Activated naive CD4-positive, alpha-beta T cell treated with anti-CD3 and anti-CD28 coated beads, Interleukin-2, amount 50 U/mL, for 24 hours (primary cell): ENCODE results near the gene SLC13A3.

Source experiments
- H3K27ac Mint-ChIP-seq: one replicate; pipeline ENCODE4 v1.8.0; 2021; ENCODE audit warnings: mild to moderate bottlenecking, mixed read lengths
- H3K27me3 Mint-ChIP-seq: one replicate; pipeline ENCODE4 v1.8.0; 2021; ENCODE audit warnings: mixed read lengths
- H3K36me3 Mint-ChIP-seq: one replicate; pipeline ENCODE4 v1.8.0; 2021; ENCODE audit warnings: mixed read lengths
- H3K4me1 Mint-ChIP-seq: one replicate; pipeline ENCODE4 v1.8.0; 2021; ENCODE audit warnings: mixed read lengths
- H3K4me3 Mint-ChIP-seq: one replicate; pipeline ENCODE4 v1.8.0; 2021; ENCODE audit warnings: mild to moderate bottlenecking, mixed read lengths
- H3K9me3 Mint-ChIP-seq: one replicate; pipeline ENCODE4 v1.8.0; 2021; ENCODE audit warnings: mixed read lengths

Gene SLC13A3

GRCh38 chr20:46610145-46610544 lies 41.1 kb downstream of the SLC13A3 start:
- Mint-ChIP-seq H3K4me3 (no peak overlapping the region), H3K27me3 (peaks cover 5% of the 10 kb centered on the region), H3K36me3 (no peaks in the 10 kb centered on the region), H3K4me1 (no peaks in the 10 kb centered on the region), H3K27ac (no peak overlapping the region), H3K9me3 (no peaks in the 10 kb centered on the region)

- no peak overlapping the region for H3K27ac Mint-ChIP-seq
Observed at GRCh38 chr20:46609043-46609442, 42.2 kb downstream of the SLC13A3 start.

GRCh38 chr20:46607849-46608497 lies 43.3 kb downstream of the SLC13A3 start:
- Mint-ChIP-seq H3K4me1 (no peaks in the 10 kb centered on the region), H3K9me3 (no peaks in the 10 kb centered on the region), H3K27me3 (peaks cover 4% of the 10 kb centered on the region), H3K36me3 (no peaks in the 10 kb centered on the region), H3K4me3 (no peak overlapping the region), H3K27ac (no peak overlapping the region)

More at GRCh38 chr20:46609043-46609442, 42.2 kb downstream of the SLC13A3 start:
- Mint-ChIP-seq H3K36me3 (no peaks in the 10 kb centered on the region), H3K4me1 (no peaks in the 10 kb centered on the region), H3K9me3 (no peaks in the 10 kb centered on the region), H3K4me3 (no peak overlapping the region), H3K27me3 (peaks cover 5% of the 10 kb centered on the region)

GRCh38 chr20:46607191-46607848 lies 43.9 kb downstream of the SLC13A3 start:
- H3K9me3 Mint-ChIP-seq = no peaks in the 10 kb centered on the region
- no peaks in the 10 kb centered on the region for H3K4me1 Mint-ChIP-seq
- no peak overlapping the region for H3K4me3 Mint-ChIP-seq
- peaks cover 4% of the 10 kb centered on the region for H3K27me3 Mint-ChIP-seq
- H3K27ac Mint-ChIP-seq = no peak overlapping the region
- H3K36me3 Mint-ChIP-seq = no peaks in the 10 kb centered on the region

GRCh38 chr20:46606817-46607190 lies 44.5 kb downstream of the SLC13A3 start:
- Mint-ChIP-seq H3K4me1 (no peaks in the 10 kb centered on the region), H3K27me3 (peaks cover 4% of the 10 kb centered on the region), H3K4me3 (no peak overlapping the region), H3K9me3 (no peaks in the 10 kb centered on the region), H3K27ac (no peak overlapping the region), H3K36me3 (no peaks in the 10 kb centered on the region)

GRCh38 chr20:46605978-46606816 lies 45.1 kb downstream of the SLC13A3 start:
- H3K36me3 Mint-ChIP-seq = no peaks in the 10 kb centered on the region
- H3K4me3 Mint-ChIP-seq = no peak overlapping the region
- H3K27ac Mint-ChIP-seq = no peak overlapping the region
- H3K27me3 Mint-ChIP-seq = peaks cover 2% of the 10 kb centered on the region
- H3K9me3 Mint-ChIP-seq = no peaks in the 10 kb centered on the region
- no peaks in the 10 kb centered on the region for H3K4me1 Mint-ChIP-seq

GRCh38 chr20:46605181-46605580 lies 46.1 kb downstream of the SLC13A3 start:
- Mint-ChIP-seq H3K27me3 (peaks cover 2% of the 10 kb centered on the region), H3K9me3 (no peaks in the 10 kb centered on the region), H3K4me1 (no peaks in the 10 kb centered on the region), H3K36me3 (no peaks in the 10 kb centered on the region), H3K27ac (no peak overlapping the region), H3K4me3 (no peak overlapping the region)

GRCh38 chr20:46604551-46605133 lies 46.6 kb downstream of the SLC13A3 start:
- peaks cover 2% of the 10 kb centered on the region for H3K27me3 Mint-ChIP-seq
- no peaks in the 10 kb centered on the region for H3K9me3 Mint-ChIP-seq
- no peak overlapping the region for H3K27ac Mint-ChIP-seq
- H3K4me3 Mint-ChIP-seq = no peak overlapping the region
- H3K4me1 Mint-ChIP-seq = no peaks in the 10 kb centered on the region
- H3K36me3 Mint-ChIP-seq = no peaks in the 10 kb centered on the region

GRCh38 chr20:46602429-46602828 lies 48.8 kb downstream of the SLC13A3 start:
- Mint-ChIP-seq H3K9me3 (no peaks in the 10 kb centered on the region), H3K4me3 (no peak overlapping the region), H3K27ac (no peak overlapping the region), H3K4me1 (no peaks in the 10 kb centered on the region), H3K27me3 (peaks cover 2% of the 10 kb centered on the region), H3K36me3 (no peaks in the 10 kb centered on the region)

GRCh38 chr20:46601603-46602122 lies 49.6 kb downstream of the SLC13A3 start:
- no peak overlapping the region for H3K27ac Mint-ChIP-seq

GRCh38 chr20:46600286-46600752 lies 50.9 kb downstream of the SLC13A3 start:
- Mint-ChIP-seq H3K27ac (no peak overlapping the region), H3K36me3 (no peaks in the 10 kb centered on the region), H3K4me1 (no peaks in the 10 kb centered on the region), H3K9me3 (no peaks in the 10 kb centered on the region), H3K4me3 (no peak overlapping the region), H3K27me3 (peaks cover 6% of the 10 kb centered on the region)

More at GRCh38 chr20:46601603-46602122, 49.6 kb downstream of the SLC13A3 start:
- H3K36me3 Mint-ChIP-seq = no peaks in the 10 kb centered on the region
- H3K4me1 Mint-ChIP-seq = no peaks in the 10 kb centered on the region
- H3K9me3 Mint-ChIP-seq = no peaks in the 10 kb centered on the region
- H3K4me3 Mint-ChIP-seq = no peak overlapping the region
- peaks cover 2% of the 10 kb centered on the region for H3K27me3 Mint-ChIP-seq

GRCh38 chr20:46599227-46599987 lies 51.9 kb downstream of the SLC13A3 start:
- no peak overlapping the region for H3K27ac Mint-ChIP-seq
- H3K9me3 Mint-ChIP-seq = no peaks in the 10 kb centered on the region
- no peak overlapping the region for H3K4me3 Mint-ChIP-seq
- H3K4me1 Mint-ChIP-seq = no peaks in the 10 kb centered on the region
- H3K27me3 Mint-ChIP-seq = peaks cover 8% of the 10 kb centered on the region
- H3K36me3 Mint-ChIP-seq = no peaks in the 10 kb centered on the region

- Mint-ChIP-seq H3K27me3 (peaks cover 10% of the 10 kb centered on the region), H3K4me1 (no peaks in the 10 kb centered on the region), H3K27ac (no peak overlapping the region), H3K9me3 (no peaks in the 10 kb centered on the region), H3K36me3 (no peaks in the 10 kb centered on the region), H3K4me3 (no peak overlapping the region)
Observed at GRCh38 chr20:46595933-46596332, 55.3 kb downstream of the SLC13A3 start.

GRCh38 chr20:46594725-46595124 lies 56.5 kb downstream of the SLC13A3 start:
- H3K4me1 Mint-ChIP-seq = no peaks in the 10 kb centered on the region
- no peaks in the 10 kb centered on the region for H3K36me3 Mint-ChIP-seq
- no peak overlapping the region for H3K27ac Mint-ChIP-seq
- H3K9me3 Mint-ChIP-seq = no peaks in the 10 kb centered on the region
- H3K4me3 Mint-ChIP-seq = no peak overlapping the region
- H3K27me3 Mint-ChIP-seq = peaks cover 8% of the 10 kb centered on the region
